Karpas-422 (cell line): ENCODE results near the gene NFATC2IP. TPM values are rescaled to one million over a fixed set of nuclear protein-coding genes. Genes with fewer than 3 reads are reported as not detected.
A peak's percentile ranks its signal among the peaks of the same experiment; 100 is the strongest.

ENCODE experiments used
- DNase-seq: peaks from one replicate; pipeline ENCODE4 v3.0.0-alpha.2; 2015
- H2AFZ ChIP-seq: fragments of 200-600 bp; sonication (generic); 2 replicates; pipeline ENCODE4 v1.6.1; 2014; ENCODE audit warnings: antibody characterized with exemption, low read length, mixed read lengths
- H3K27ac ChIP-seq: fragments of 200-600 bp; sonication (generic); 2 replicates; pipeline ENCODE4 v1.5.1; 2014; ENCODE audit warnings: mild to moderate bottlenecking, low read length, moderate library complexity
- H3K27me3 ChIP-seq: fragments of 200-600 bp; sonication (generic); 2 replicates; pipeline ENCODE4 v1.6.1; 2014; ENCODE audit warnings: low read length, mixed read lengths
- H3K36me3 ChIP-seq: fragments of 200-600 bp; sonication (generic); 2 replicates; pipeline ENCODE4 v1.6.1; 2014; ENCODE audit warnings: low read length, mixed read lengths; ENCODE audit not compliant: insufficient read depth
- H3K4me1 ChIP-seq: fragments of 200-600 bp; sonication (generic); 2 replicates; pipeline ENCODE4 v1.6.1; 2014; ENCODE audit warnings: mild to moderate bottlenecking, low read length, mixed read lengths
- H3K4me2 ChIP-seq: fragments of 200-600 bp; sonication (generic); 2 replicates; pipeline ENCODE4 v1.6.1; 2014; ENCODE audit warnings: low read length, low read depth, mild to moderate bottlenecking; ENCODE audit not compliant: poor library complexity, severe bottlenecking
- H3K4me3 ChIP-seq: fragments of 200-600 bp; sonication (generic); 2 replicates; pipeline ENCODE4 v1.5.1; 2014; ENCODE audit warnings: mild to moderate bottlenecking, antibody characterized with exemption, low read length, mixed read lengths
- H3K79me2 ChIP-seq: fragments of 200-600 bp; sonication (generic); 2 replicates; pipeline ENCODE4 v1.6.1; 2014; ENCODE audit warnings: mild to moderate bottlenecking, low read length, mixed read lengths
- H3K9ac ChIP-seq: fragments of 200-600 bp; sonication (generic); 2 replicates; pipeline ENCODE4 v1.6.0; 2014; ENCODE audit warnings: low read length
- H3K9me2 ChIP-seq: fragments of 200-600 bp; sonication (generic), shearing (Covaris generic); replicated peaks from 2 replicates; pipeline ENCODE4 v1.6.0; 2014; ENCODE audit warnings: mild to moderate bottlenecking, low read length, moderate library complexity; ENCODE audit not compliant: insufficient read depth
- H3K9me3 ChIP-seq: fragments of 300-700, 200-600 bp; sonication (generic); 2 replicates; pipeline ENCODE4 v1.6.1; 2014; ENCODE audit warnings: low read length, mixed read lengths
- H4K20me1 ChIP-seq: fragments of 200-600 bp; sonication (generic); 2 replicates; pipeline ENCODE4 v1.6.1; 2014; ENCODE audit warnings: mild to moderate bottlenecking, antibody characterized with exemption, low read length, low read depth; ENCODE audit not compliant: insufficient read depth
- total RNA-seq: library from RNA; depleted of rRNA; stranded (reverse); fragments of >200 nt; shearing (Covaris generic); gene quantifications from 2 replicates; pipeline ENCODE4 v1.2.3, GENCODE V29; 2014; ENCODE audit warnings: low replicate concordance; rRNA removed

NFATC2IP gene
- 58.2 and 64.0 TPM in 2 replicates for total RNA-seq

DNA sequence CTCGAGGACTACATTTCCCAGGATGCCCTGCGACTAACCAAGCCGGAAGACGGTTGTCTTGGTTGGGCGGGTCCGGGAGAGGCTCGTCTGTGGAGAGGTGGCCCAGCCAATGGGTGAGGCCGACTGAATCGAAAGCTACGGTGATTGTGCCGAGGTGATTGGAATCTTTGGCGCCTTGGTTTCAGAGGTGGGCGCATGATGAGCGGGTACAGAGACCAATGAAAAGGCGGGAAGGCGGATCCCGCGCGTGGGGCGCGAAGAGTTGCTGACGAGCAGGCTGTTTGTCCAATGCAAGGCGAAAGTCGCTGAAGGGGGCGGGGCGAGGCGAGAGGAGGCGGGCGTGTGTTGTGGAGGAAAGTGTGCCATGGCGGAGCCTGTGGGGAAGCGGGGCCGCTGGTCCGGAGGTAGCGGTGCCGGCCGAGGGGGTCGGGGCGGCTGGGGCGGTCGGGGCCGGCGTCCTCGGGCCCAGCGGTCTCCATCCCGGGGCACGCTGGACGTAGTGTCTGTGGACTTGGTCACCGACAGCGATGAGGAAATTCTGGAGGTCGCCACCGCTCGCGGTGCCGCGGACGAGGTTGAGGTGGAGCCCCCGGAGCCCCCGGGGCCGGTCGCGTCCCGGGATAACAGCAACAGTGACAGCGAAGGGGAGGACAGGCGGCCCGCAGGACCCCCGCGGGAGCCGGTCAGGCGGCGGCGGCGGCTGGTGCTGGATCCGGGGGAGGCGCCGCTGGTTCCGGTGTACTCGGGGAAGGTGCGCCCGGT lies at the start of gene NFATC2IP:
TSS of gene NFATC2IP (plus strand) at position 290 of the 762 bp plus-strand sequence. CDS start at position 365, 75 bp downstream.
- H3K27me3 ChIP-seq = no peaks in the 10 kb centered on the region
- H3K9me2 ChIP-seq = no peaks in the 10 kb centered on the region
- peaks cover 36% of the 10 kb centered on the region for H3K79me2 ChIP-seq
- H3K4me1 ChIP-seq = peaks cover 17% of the 10 kb centered on the region
- H2AFZ ChIP-seq = peak within 1 kb of the TSS; percentile 100
- H3K9me3 ChIP-seq = no peaks in the 10 kb centered on the region
- H4K20me1 ChIP-seq = no peaks in the 10 kb centered on the region
- peak within 1 kb of the TSS; percentile 88 for H3K9ac ChIP-seq
- DNase-seq = peak; percentile 100
- peak within 1 kb of the TSS; percentile 28; the same call in 1 of the 2 replicates for H3K27ac ChIP-seq
- H3K36me3 ChIP-seq = peaks cover 28% of the 10 kb centered on the region
- H3K4me2 ChIP-seq = peak within 1 kb of the TSS; percentile 88
- H3K4me3 ChIP-seq = peak within 1 kb of the TSS; percentile 87

GRCh38 chr16:28901862-28902261 lies 48.9 kb upstream of the NFATC2IP start:
- no peak overlapping the region for H3K27ac ChIP-seq
- no peaks in the 10 kb centered on the region for H3K9me3 ChIP-seq
- H3K9ac ChIP-seq = no peak overlapping the region
- H4K20me1 ChIP-seq = no peaks in the 10 kb centered on the region
- DNase-seq = no peak
- H3K4me3 ChIP-seq = no peak overlapping the region
- H3K4me1 ChIP-seq = no peaks in the 10 kb centered on the region
- no peak overlapping the region for H3K4me2 ChIP-seq
- no peaks in the 10 kb centered on the region for H3K27me3 ChIP-seq
- H3K79me2 ChIP-seq = no peaks in the 10 kb centered on the region
- H3K36me3 ChIP-seq = peaks cover 4% of the 10 kb centered on the region; the same call in 1 of the 2 replicates
- no peaks in the 10 kb centered on the region for H3K9me2 ChIP-seq
- no peak overlapping the region for H2AFZ ChIP-seq

- no peak for DNase-seq
- Histone ChIP-seq H3K79me2 (no peaks in the 10 kb centered on the region), H4K20me1 (no peaks in the 10 kb centered on the region), H2AFZ (no peak overlapping the region), H3K27me3 (no peaks in the 10 kb centered on the region), H3K27ac (no peak overlapping the region), H3K4me1 (no peaks in the 10 kb centered on the region), H3K9me2 (no peaks in the 10 kb centered on the region), H3K4me3 (no peak overlapping the region), H3K9me3 (no peaks in the 10 kb centered on the region), H3K9ac (no peak overlapping the region), H3K36me3 (peaks cover 4% of the 10 kb centered on the region; the same call in 1 of the 2 replicates), H3K4me2 (no peak overlapping the region)
These were observed 47.8 kb upstream of the NFATC2IP start for GRCh38 chr16:28902909-28903308.

DNA sequence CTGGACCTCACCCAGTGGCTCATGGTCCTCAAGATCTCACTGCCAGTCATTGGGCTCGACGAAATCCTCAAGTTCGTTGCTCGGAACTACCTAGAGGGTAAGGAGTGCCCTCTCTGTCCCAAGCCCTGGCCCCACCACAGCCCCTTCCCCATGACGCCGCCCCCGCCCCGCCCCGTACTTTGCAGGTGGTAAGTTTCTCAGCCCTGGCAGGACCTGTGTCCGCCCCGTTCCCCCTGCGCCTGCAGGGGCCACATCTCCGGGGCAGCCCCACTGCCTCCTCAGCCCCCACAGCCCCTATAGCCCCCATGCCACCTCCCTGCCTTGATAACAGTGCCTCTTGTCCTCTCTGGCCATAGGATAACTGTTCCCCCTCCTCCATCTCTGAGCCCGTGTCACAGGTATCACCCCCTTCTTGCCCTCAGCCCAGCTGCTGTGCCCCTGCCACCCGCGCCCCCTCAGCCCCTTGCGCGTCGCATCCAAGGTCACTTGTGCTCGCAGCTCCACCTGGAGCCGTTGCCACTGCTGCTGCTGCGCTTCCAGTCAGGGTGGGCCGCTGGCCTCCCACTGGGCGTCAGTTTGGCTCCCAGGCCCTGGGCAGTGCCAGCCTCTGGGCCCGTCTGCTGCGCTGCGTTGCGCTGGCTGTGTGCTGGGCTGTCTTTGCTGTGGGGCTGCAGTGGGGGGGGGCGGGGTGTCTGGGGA lies 47.2 kb upstream of the NFATC2IP start:
- Histone ChIP-seq H3K4me3 (no peak overlapping the region), H3K9me3 (no peaks in the 10 kb centered on the region), H3K4me1 (no peaks in the 10 kb centered on the region), H3K36me3 (peaks cover 4% of the 10 kb centered on the region; the same call in 1 of the 2 replicates), H3K27me3 (no peaks in the 10 kb centered on the region), H3K9me2 (no peaks in the 10 kb centered on the region), H4K20me1 (no peaks in the 10 kb centered on the region), H3K4me2 (no peak overlapping the region), H2AFZ (no peak overlapping the region), H3K79me2 (no peaks in the 10 kb centered on the region), H3K9ac (no peak overlapping the region), H3K27ac (no peak overlapping the region)
- DNase-seq = no peak

GRCh38 chr16:28904363-28904762 lies 46.4 kb upstream of the NFATC2IP start:
- Histone ChIP-seq H3K4me2 (no peak overlapping the region), H3K4me1 (no peaks in the 10 kb centered on the region), H3K79me2 (no peaks in the 10 kb centered on the region), H2AFZ (no peak overlapping the region), H3K36me3 (no peaks in the 10 kb centered on the region; the same call in 1 of the 2 replicates), H3K9ac (no peak overlapping the region), H3K9me2 (no peaks in the 10 kb centered on the region), H3K27me3 (no peaks in the 10 kb centered on the region), H3K4me3 (no peak overlapping the region), H3K9me3 (no peaks in the 10 kb centered on the region), H4K20me1 (no peaks in the 10 kb centered on the region), H3K27ac (no peak overlapping the region)
- no peak for DNase-seq

DNA sequence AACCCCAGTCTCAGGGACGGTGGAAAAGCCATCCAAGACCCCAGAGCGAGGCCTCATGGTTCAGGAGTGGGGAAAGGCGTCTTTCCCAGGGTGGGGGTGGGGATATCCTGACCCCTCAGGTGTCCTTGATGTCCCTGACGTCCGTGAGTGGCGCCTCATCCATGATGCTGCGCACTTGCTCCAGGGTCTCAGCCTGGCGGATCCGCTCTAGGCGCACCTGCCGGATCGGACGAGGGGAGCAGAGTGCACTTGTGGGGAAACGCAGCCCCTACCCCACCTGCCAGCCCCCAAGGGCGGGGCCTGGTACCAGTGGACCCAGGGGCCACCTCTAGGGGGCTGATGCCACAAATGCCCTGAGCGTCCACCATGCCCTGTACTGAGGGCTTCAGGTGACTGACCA lies 45.9 kb upstream of the NFATC2IP start:
- no peak overlapping the region for H3K9ac ChIP-seq
- H3K4me2 ChIP-seq = no peak overlapping the region

DNA sequence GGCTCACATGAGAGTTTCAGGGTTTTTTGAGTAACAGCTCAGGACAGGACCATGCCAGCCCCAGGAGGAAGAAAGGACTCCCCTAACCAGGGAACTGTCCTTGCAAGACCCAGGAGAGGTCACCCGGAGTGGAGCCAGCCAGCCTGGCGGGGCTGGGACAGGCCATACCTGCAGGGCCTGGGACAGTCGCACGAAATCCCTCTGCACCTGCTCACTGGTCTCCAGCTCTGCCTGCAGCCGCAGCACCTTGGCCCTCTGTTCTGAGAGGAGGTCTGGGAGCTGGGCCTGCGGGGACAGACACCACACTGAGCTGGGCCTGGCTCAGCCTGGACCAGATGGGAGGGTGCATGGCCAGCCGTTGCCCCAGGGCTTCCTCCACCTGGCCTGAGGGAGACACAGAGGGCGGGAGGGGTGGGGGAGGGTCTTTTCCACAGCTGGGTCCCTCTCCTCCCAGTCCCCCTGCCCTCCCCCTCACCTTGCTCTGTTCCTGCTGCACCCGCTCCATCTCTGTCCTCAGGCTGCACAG lies 45.4 kb upstream of the NFATC2IP start:
- H3K9me2 ChIP-seq = no peaks in the 10 kb centered on the region
- H3K79me2 ChIP-seq = no peaks in the 10 kb centered on the region
- H3K4me3 ChIP-seq = no peak overlapping the region
- no peaks in the 10 kb centered on the region for H3K9me3 ChIP-seq
- no peak overlapping the region for H3K9ac ChIP-seq
- no peak overlapping the region for H3K4me2 ChIP-seq
- no peak overlapping the region for H3K27ac ChIP-seq
- H3K4me1 ChIP-seq = no peaks in the 10 kb centered on the region
- H2AFZ ChIP-seq = no peak overlapping the region
- H4K20me1 ChIP-seq = no peaks in the 10 kb centered on the region
- H3K27me3 ChIP-seq = no peaks in the 10 kb centered on the region
- DNase-seq = no peak
- no peaks in the 10 kb centered on the region; the same call in 1 of the 2 replicates for H3K36me3 ChIP-seq

More for the DNA sequence above, 45.9 kb upstream of the NFATC2IP start:
- Histone ChIP-seq H3K4me1 (no peaks in the 10 kb centered on the region), H2AFZ (no peak overlapping the region), H3K27ac (no peak overlapping the region), H3K79me2 (no peaks in the 10 kb centered on the region), H4K20me1 (no peaks in the 10 kb centered on the region), H3K36me3 (no peaks in the 10 kb centered on the region; the same call in 1 of the 2 replicates), H3K4me3 (no peak overlapping the region), H3K27me3 (no peaks in the 10 kb centered on the region), H3K9me2 (no peaks in the 10 kb centered on the region), H3K9me3 (no peaks in the 10 kb centered on the region)
- no peak for DNase-seq

GRCh38 chr16:28905800-28906372 lies 44.9 kb upstream of the NFATC2IP start:
- no peak for DNase-seq
- no peaks in the 10 kb centered on the region for H3K4me1 ChIP-seq
- 0 out of 2 replicates have a peak, but pooled peaks cover 3% of the 10 kb centered on the region for H3K36me3 ChIP-seq
- no peak overlapping the region for H3K4me2 ChIP-seq
- no peak overlapping the region for H3K4me3 ChIP-seq
- no peaks in the 10 kb centered on the region for H4K20me1 ChIP-seq
- H2AFZ ChIP-seq = no peak overlapping the region
- H3K9me3 ChIP-seq = no peaks in the 10 kb centered on the region
- no peak overlapping the region for H3K9ac ChIP-seq
- no peak overlapping the region for H3K27ac ChIP-seq
- H3K79me2 ChIP-seq = no peaks in the 10 kb centered on the region
- no peaks in the 10 kb centered on the region for H3K9me2 ChIP-seq
- no peaks in the 10 kb centered on the region for H3K27me3 ChIP-seq
